Activated CD4-positive, alpha-beta T cell treated with anti-CD3 and anti-CD28 coated beads, Interleukin-2, amount 50 U/mL, for 4 hours (primary cell): ENCODE data around the gene ITPRIP.

Experiments
- DNase-seq, 2 experiments: peaks; one replicate each; pipeline ENCODE4 v3.0.0-alpha.2; 2020

Gene ITPRIP

DNA sequence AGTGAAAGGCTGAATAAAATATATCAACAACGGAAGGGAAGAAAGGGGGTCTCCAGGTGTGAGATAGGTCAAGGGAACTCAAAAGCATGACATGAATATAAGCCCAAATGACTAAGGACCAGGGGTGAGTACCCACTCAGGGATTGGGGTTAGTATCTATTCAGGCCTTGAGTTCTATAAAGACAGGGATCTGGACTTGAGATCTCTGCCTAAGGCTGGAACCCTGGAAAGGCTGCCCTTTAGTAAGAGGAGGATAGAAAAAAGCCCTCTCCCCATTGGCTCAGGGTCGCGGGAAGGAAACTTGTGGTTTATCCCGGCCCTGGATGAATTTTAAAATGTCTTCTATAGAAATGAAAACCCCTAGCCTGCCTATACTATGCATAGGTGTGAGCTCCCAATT, 2.4 kb upstream of the ITPRIP start:
- DNase-seq, result no peak

DNA sequence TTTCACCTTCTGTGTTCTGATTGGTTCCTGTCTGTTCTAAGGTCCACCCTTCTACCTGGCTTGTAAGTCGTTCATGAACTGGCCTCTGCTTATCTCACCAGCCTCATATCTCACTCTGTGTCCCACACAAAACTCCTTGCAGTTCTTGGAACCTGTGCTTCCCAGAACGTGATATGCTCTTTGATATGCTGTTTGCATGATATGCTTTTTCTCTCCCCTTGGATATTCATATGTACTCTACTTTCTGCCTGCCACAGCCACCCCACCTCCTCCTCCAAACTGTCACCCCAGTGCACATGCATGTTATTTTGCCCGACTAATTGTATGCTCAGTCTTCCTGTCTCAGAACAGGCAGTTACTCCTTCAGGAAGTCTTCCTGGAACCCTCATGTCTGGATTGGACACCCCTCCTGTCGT, 1.9 kb upstream of the ITPRIP start:
- no peak for DNase-seq

DNA sequence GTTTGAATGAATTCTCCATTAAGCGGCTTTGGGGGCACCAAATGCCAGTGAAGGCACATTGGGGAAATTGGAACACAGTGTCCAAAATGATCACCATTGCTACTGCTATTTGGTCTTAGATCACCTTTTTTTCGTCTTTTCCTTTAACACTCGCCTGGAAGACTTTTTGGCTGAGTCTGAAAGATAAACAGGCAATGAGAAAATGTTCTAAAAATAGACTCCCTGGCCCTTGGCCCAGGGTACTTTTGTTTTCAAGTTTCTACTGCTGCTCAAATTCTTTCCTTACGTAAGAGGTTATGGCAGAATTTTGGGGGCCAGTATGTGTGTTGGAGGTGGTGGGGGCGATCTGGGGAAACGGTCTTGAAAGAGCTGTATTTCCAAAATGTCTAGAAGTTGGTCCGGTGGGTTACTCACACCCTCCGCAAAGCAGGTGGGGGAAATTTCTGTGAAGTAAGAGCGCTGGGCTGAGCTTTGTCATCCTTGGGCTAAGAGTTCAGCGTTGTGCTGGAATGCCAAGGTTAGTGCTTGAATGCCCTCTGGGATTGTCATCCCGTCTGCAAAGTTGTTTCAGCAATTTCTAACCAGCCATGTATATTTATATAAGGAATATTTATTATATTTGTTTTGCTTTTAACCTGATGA, 1.3 kb upstream of the ITPRIP start:
- DNase-seq, result no peak

DNA sequence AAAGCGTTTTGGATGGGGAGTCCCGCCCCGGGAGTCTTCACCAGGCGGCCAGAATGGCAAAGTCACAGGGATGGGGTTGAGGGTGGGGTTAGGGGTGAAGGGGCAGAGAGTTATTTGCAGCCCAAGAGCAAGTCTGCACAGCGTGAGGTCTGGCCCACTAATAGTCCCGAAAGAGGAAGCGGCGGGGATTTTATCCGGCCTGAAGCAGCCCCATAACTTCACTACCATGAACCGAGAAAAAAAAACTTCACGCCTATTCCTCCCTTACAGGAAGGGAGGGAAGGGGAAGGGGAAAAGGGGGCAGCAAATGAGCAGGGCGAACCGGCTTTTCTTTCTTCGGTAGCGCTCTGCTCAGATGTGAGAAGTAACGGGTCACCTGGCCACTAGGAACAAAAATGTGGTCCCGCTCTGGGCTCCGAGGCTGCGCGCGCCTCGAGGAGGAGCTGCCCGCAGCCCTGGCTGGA, 712 bp downstream of the ITPRIP start:
- DNase-seq, result no peak

DNA sequence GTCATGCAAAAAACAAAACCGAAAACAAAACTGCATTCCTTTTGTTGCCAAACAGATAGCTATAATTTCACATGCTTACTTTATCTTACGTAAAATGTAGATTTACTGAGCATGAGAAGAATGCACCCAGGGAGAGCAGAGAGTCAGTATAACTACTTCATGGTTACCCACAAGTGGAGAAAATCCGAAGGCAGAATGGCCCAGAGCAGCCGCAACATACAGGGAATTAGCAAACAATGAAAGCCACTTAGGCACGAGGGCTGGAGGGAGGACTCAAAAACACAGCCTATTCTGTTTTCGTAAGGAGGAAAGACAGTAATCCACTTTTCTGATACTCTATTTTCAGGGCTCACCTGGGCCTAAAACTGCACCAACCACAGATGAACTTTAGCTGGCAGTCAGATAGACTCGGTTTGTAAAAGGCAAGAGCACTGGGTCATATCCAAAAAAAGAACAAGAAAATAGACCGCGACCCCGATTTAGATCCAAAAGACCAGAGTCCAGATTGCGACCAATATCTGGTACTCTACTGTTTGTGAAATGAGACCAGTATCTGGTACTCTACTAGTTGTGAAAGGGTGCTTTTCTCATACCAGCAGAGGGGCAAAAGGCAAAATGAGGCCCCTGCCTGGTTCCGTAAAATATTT, 1.3 kb downstream of the ITPRIP start:
- DNase-seq, result no peak

DNA sequence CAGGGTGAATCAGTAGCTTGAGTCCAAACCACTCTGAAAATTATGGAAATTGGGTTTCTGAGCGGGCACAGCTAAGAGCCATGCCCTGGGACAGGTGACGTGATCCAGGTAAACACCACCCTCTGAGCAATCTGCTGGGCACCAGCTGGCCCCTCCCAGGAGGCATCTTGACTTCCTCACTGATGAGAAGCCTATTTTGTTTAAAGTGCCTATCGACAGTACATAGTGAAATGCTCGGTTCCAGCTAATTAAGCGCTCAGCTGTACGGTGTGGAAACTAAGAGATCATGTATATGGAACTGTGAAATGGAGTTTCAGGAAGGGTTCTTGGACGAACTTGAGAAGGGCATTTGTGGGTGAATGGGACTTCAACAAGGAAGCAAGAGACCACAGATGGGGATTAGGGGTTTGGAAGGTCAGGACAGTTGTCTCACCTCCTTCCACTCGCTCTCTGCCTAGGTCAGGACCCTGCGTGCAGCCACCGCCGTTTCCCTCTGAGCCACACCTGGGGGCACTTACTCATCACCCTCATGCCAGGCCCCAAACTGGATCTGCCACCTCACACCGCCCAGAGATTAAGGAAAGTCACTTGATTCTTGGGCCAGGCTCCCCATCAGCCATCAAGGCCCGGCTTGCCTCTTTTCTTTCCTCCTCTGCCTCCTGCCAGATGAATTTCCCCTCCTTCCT, 3.2 kb downstream of the ITPRIP start:
- DNase-seq, result no peak

DNA sequence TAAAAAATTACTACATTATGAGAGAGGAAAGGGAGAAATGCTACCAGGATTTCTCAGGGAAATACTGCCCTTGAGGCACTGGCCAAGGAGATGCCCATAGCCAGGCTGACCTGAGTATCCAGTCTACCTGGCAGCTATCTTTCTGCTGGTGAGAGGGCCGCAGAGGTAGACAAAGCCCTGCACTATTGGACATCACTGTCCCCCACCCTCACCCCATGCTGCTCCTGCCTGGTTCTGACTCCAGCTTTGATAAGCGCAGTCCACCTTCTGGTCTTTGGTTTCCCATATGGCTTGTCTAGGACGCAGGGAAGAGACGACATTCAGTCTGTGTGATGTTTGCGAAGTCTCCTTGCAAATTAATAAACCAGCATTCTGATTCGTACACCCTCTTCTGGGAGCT, 3.7 kb downstream of the ITPRIP start:
- DNase-seq, result no peak

DNA sequence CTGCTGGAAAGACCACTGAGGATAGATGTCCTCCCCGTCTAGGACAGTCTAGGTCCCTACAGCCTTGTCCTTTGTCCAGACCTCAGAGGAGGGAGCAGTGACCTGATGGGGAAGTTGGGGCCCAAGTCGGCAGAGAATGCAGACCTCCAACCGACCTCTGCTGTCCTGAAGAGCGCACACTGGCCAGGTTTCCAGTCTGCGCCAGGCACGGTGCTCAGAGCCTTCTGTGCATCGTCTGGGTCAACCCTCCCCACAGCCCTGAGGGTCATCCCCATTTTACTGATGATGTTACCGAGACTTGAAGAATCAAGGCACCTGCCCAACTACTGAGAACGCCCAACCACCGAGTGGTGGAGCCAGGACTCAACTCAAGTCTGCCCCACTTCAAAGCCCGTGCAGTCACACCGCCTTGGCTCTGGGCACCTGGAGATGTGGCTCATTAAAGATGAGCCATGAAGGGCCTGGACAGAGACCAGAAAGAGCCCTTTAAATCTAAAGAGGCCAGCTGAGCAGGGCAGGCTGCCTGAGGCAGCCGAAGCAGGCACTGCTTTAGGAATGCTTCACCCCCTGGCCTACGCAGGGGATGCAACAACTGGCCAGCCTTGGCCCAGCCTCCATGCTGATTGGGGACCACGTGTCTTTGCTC, 4.4 kb downstream of the ITPRIP start:
- DNase-seq, result no peak

DNA sequence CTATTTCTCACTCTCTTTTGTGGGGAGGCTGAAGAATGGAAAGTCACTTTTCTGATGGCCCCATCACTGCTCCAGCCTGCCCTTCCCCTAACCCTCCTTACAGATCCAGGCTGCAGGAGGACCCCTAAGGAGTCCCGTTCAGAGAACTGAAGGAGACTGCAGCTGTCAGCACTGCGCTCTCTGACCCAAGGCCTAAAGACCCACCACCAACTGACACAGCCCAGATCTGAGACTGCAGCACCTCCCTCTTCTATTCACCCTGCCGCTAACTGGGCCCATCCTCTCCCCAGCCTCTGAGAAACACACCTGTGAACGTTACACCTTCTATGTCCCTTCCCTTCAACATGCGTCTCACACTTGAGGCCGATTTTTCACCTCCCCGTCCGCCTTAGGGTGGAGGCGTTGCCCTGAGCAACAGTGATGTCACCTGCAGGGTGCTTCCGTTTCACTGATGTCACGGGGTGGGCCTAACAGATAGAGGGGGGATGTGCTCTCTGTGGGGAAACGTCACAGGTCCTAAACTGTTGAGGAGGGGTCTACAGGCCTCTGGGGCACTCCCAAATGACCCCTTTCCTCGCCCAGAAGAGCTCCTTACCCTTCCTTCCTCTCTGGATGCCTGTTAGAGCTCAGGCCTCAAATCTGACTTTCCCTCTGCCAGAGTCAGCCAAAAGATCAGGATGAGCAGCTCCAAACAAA, 5.1 kb downstream of the ITPRIP start:
- peak; percentile 49 to 57 for DNase-seq

DNA sequence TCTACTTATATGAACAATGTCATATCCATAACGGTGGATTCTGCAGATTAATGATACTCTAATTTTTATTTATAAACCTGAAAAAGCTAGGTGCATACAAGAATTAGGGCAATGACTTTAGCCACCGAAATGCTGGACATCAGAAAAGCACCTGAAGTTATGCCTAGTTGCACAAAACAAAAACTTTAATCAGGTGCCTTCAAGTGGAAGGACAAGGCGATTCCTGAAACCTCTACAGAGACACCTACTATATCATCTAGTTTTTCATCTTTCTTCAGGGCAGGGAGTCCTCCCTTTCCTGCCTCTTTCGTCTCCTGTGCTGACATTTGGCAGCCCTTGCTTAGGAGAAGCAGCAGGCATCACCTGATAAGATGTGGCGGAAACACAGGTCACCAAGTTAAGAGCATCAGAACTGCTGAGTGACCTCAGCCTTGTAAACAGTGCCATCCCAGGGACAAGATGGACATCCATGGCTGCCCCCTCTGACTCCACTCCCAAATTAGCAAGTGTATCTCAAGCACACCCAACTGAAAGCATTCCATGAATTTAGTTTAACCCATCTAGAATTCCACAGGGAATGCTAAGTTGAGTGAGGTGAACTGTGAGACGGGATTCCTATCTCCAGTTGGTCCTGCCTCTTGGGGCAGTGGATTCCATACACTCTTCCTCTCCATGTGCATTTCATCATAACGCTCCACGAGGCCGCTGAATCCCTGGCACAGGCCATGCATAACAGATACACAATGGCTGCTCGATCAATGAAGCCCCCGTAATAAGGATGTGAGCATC, 5.8 kb downstream of the ITPRIP start:
- DNase-seq, result no peak

DNA sequence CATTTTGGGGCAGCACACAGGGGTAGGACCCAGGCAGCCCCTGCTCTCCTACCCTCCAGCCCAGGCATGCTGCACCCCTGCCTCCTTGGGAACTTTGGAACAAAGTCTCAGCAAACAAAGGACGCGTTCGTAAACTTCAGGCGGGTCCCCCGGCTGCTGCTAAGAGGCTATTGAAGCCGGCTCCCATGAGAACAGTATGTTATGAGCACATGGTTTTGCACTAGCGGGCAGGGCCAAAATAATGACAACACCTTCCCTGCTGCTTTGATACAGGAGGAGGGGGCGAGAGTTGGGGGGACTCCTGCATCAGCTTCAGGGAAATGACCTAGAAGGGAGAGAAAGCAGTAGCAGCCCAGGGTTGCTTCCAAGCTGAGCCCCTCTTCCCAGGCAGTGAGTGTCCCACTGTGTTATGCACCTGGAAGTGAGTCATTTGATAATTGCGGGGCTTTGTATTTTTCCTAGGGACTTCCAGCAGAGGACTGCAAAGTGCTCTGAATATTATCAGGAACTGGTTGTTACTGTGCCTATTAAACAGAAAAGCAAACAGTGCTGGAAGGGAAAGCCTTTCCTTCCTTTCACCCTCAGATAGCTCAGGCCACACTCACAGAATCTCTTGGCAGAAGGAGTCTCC, 6.9 kb downstream of the ITPRIP start:
- no peak for DNase-seq

DNA sequence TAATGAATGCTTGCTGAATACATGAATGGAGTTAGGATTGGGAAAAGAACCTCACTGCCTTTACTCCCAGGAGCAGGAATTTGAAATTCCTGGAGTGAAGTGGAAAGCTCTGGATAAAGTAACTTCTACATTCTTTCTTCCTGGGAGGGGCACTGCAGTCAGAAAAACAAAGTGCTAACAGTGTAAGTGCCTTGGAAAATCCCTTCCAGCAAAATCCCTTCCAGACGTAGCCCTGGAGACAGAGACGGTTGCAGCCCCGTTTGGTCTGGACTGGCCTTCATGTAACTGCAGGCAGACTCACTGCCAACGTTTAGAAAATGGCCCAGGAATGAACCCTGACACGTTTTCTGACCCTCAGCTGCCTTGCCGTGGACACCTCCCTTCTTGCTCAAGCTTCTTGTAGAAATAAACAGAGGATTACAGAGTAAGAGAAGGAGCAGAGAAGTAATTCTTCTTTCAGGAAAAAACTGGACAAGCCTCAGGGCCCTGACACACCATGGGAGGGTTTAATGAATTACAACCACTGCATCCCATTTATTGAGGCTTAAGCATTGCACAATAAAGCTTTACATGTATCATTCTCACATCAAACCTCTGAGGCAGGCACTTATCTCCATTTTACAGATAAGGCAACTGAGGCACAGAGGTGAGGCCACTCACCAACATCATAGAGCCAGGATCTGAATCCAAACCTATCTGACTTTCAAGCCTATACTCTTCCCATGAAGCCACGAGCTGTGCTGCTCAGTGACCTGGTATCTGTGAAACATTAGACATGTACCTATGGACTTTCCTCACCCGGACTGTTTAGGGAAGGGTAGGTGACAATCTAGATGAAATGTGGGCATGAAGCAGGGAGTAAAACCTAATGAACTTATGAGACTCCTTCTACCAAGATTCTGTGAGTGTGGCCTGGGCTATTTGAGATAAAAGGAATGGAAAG, 7.8 kb downstream of the ITPRIP start:
- no peak for DNase-seq

DNA sequence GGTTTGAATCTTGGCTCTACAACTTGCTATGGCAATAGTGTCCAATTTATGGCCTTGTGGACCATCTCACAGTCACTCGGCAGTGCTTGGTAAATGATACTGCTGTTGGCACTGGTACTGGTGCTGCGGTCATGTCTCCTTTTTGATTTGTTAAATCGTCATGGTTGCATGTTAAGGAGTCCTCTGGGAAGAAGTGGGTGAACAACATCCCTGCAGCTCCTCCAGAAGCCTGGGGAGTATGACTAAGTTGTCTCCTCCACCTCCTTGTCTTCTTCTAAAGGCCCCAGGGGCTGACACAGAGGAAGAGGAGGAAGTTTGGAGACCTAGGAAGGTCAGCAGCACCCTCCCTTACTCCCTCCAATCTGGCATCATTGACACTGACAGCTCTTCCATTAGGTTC, 8.5 kb downstream of the ITPRIP start:
- DNase-seq, result no peak

DNA sequence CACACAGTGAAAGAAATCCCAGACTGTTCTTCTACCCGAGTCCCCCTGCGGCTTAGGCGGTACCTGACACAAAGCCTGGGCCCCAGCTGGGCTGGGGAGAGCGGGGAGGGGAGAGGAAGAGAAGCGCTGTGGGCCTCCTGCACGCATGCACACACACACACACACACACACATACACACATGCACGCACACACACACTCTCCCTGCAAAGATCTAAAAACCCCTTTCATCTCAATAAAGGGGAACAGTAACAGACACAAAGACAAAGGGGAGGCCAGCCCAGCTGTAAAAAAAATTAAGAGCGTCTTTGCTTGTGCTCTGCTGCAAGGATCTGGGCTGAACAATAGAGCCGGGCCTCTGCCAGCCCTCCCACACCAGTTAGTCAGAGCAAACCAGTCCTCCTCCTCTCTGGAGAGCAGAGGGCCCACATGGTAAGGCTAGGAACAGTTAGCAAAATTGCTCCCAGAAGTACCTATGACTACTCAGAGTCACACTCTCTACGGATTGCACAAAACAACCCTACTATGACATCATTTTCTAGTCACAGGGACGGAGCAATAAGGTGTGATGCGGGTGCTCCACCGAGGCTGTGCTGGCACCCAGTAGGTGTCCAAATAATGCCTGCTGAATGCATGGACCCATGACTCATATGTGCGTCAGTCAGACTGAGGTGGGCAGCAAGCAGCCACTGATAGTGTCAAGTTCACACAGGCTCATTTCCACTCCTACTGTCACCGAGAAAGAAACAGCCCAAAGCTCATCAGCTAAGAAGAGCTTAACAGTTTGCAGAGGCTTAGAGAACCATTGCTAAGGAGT, 9.2 kb downstream of the ITPRIP start:
- peak; percentile 72 to 79 for DNase-seq

DNA sequence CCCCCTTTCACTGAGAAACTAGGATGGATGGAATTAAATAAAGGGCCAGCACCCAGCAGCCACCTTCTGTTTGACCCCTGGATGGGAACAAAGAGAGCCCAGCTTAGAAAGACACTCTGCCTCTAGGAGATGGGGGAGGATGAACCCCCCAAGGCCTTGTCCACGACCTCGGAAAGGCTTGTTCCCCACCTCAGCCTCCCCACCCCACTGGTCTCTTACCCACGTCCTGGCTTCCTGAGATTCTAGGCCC, 9.7 kb downstream of the ITPRIP start:
- DNase-seq, result no peak

DNA sequence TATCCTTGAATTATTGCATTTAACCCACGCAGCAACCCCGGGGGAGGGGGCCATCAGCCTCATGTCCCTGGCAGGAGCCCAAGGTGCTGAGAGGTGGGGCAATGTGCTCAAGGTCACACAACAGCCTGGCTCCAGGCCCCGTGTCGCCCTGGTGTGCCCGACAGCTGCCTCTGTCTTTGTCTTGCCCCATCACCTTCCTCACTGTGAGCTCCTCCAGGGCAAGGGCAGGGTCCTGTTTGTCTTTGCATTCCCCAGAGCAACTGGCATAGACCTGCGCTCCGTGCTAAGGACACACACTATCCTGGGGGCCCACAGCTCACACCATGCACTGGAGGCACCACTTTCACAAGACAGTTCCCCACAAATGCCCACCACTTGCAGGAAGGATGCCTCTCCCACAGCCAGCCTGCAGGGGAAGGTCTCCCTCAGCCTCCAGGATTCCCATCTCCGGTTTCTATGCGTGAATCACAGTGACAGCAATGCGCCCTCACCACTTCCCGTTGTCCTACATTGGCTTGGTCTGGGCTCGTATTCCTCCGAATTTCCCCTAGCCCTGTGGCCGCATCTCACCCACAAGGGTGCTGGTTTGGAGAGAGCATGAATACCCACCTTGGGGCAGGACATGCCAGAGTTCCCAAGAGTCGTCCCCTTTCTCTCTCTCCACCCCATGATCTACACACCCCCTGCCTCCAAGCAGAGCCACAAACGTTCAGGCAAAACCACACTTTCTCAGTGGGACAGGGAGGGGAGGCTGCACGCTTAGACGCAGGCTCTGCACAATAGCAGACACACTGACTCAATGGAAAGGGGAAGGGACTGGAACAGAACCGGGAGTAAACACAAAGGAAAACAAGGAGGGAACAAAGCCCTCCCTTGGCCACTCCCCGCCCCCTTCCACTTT, 10.3 kb downstream of the ITPRIP start:
- no peak for DNase-seq

DNA sequence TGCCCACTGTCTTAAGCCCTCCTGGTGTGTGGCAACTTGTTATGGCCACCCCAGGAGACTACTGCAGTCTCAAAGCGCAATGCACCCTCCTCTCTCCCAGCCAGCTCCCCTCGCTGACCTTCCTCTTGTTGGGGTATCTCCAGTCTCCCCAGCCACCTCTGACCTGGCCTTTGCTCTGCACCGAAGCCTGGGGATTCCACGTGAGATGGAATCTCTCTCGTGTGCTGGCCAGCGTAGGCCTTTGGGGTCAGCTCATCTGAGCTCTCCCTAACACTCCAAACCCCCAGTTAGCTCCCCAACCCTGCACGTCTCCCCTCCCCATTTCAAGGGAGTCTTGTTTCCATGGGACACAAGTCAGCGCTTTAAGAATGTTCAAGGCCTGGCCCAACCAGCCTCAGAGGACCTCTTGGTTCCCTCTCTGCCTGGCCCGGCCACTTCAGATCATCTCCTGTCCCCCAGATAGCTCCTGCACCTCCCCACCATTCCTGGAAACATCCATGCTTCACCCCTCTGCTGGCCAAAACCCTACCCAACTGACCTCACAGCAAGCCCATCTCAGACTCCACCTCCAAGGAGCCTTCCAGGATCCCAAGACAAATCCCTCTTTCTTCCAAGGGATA, 11.2 kb downstream of the ITPRIP start:
- no peak for DNase-seq
